GM20431 (cell line): ENCODE results near the gene STRADA.
"Not testable (repeated sequence)": the region's sequence is repeated elsewhere in the genome, so short reads cannot be mapped to it uniquely, and the experiment has no call there.

Source experiments
- in situ Hi-C: fragments of 300-500 bp; cut with MseI, MboI; formaldehyde crosslinking; loops from one replicate; pipeline ENCODE4 v1.15.0; 2020; ENCODE audit warnings: low sequenced_read_pairs; ENCODE audit not compliant: unreplicated experiment

Gene STRADA

DNA sequence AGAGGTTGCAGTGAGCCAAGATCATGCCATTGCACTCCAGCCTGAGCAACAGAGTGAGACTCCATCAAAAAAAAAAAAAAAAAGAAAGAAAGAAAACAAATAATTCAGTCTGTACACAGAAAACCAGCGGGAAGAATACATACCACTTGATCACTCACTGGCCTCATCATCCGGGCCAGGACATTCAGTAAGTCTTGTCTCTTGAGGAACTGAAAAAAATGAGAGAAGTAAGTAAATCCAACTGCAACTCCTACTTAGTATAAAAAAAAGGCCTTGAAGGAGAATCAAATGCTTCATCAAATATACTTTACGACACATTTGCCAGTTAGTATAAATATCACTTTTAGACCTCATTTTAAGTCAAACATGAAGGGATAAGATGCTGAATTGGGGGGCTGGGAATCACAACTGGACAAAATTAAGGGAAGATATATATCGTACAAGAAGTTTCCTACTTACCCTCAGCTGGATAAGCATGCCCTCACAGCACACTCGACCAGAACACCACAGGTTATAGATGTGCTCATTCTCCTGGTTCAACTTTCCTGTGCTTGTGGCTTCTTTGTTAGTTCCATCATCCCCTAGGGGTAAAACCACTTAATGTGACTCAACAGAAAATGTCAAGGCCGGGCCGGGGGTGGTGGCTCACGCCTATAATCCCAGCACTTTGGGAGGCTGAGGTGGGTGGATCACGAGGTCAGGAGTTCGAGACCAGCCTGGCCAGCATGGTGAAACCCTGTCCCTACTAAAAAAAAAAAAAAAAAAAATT lies 19.4 kb upstream of the STRADA start:
- in situ Hi-C loops = no loop called here

DNA sequence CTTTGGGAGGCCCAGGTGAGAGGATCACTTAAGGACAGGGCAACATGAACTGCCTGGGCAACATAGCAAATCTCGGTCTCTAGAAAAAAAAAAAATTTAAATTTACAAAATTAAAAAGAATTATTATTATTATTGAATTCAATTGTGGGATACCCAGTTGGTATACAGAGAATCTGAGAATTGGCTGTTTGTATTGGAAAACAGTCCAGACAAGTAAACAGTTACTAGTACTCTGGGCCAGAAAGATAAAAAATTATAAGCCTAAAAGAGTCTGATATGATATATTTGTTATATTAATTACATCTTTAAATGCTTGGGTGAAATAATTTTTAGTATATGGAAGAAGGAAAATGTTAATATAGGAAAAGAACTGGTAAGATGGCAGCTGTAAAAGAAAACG lies 16.8 kb upstream of the STRADA start:
- in situ Hi-C loops = no loop called here

DNA sequence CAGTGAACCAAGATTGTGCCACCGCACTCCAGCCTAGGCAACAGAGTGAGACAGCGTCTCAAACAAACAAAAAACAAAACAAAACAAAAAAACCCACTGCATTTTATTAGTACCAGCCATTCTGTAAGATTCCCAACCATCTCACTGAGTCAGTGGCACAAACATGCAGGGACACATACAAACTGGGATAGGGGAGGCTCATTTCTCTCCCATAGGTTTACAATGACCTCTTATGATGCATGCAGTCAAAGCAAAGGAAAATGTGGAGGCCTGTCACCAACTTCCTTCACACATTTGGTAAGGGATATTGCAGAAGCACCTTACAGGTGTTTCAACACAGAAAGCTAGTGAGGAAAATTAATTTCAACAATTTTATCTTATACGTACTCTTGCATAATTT lies 12.4 kb upstream of the STRADA start:
- in situ Hi-C loops = no loop called here

DNA sequence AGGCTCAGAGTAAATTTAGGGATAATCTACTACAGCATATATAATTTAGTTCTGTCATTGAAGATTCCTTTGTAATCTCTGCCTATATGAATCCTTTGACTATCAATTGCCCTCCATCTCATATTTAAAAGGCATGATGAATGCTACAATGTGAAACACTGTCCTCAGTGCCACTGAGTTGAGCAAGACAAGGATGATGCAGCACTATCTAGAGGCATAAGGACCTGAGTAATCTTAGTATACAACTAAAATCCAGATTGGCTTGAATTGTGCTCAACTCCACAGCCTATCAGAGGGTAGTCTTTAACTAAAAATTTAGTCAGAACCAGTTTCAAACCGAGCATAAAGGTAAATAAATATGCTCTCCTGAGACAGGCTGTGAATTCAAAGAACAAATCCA lies 11.6 kb upstream of the STRADA start:
- in situ Hi-C loops = no loop called here

DNA sequence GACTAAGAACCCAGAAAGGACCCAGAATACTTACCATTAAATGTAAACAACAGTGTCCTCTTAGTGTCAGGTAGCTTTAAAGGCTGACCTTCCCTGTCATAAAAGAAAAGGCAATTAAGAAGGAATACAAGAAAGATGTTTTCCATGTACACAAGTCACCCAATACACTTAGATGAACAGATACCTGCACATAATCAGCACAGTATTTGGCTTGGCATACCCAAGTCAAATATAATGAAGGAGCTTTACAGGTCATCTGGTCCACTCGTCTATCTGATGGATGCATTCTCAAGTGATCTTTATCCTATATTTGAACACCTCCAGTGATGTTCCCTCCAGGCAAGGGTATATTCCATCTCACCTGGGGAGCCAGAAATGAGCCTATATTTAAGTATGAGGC lies 11.1 kb upstream of the STRADA start:
- in situ Hi-C loops = no loop called here

DNA sequence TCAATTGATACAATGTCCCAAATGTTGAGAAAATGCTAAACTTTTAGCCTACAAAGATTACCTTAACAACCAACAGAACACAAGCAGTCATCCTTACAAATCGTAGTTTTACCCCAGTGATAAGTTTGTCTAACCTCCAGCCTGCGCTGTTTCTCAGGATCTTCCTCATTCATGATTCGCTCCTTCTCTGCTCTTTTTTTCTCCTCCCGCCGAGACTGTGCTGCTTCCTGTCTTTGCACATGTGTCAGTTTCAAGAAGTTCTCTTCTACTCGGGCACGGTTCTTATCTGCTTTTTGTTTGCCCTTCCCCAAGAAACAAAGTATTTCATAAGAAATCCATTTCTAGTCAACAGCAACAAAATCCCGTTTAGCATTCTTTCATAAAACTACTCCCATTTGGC lies 10.2 kb upstream of the STRADA start:
- in situ Hi-C loops = no loop called here

DNA sequence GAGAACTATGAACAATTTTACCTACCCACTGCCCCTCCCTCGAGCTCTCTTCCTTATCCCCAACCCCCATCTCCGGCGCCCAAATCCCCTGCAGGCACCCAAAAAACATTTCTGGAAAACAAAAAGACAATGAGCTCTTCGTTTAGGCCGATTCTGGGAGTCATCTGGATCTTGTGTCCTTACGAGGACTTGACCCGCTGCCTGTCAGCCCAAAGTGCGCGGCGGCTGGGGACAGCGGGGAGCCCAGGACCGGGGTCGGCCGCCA lies 524 bp downstream of the STRADA start:
- in situ Hi-C loops = no loop called here

DNA sequence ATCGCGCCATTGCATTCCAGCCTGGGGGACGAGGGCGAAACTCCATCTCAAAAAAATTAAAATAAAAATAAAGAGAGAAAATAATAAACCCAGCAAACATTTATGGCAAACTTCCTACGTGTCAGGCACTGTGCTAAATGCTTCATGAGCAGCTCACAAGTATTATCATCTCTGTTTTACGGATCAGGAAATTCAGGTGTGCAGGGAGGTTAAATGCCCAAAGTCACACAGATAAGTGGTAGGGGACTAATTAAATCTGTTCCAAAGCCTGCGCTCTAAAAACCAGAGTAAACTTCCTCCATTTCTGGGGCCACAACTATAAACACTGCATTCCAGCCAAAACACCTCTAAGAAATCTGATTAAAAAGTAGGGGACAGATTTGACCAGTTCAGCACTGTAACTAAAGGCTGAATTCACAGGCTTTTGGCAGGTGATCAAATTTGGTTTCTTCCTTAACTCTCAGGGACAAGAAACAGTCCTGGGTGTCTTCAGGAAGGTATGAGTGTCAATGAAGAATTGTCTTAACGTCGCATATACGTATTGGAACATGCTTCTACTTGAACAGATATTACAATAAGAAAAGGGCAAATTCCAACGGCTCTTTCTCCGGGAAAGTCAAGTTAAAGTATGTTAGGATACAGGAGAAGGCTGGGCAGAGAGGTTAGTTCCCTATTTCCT lies 996 bp downstream of the STRADA start:
- in situ Hi-C loops = no loop called here

DNA sequence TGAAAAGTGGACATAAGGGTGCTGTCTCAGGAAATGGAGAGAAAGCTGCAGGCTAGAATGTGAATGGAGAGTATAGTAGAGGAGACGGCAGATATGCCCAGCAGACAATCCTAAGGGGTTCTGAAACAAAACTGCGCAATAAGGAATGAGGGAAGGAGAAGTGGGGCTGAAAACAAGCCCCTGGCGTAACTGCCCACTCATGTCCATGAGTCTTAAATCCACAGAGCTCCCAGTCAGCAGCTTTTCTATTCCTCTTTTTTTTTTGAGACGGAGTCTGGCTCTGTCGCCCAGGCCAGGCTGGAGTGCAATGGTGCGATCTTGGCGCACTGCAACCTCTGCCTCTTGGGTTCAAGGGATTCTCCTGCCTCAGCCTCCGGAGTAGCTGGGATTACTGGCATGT lies 5.9 kb downstream of the STRADA start:
- in situ Hi-C loops = no loop called here

DNA sequence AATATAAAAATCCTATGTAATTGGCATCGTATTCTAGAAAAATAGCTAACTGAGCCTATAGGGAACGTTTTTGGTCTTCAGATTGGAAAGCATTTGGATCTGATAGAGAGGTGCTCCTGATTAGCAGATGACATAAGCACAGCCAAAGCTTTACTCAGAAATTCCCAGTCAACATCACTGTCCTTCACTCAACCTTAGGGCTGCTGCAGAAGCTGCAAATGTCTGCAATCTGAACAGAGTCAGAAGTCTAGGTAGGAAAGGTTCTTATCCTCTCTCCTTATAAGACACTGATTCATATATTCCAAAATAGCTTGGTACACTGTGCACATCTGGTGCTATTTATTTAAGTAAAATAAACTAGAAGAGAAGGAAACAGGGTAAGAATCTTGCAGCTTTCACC lies 19.2 kb downstream of the STRADA start:
- in situ Hi-C loops = no loop called here

DNA sequence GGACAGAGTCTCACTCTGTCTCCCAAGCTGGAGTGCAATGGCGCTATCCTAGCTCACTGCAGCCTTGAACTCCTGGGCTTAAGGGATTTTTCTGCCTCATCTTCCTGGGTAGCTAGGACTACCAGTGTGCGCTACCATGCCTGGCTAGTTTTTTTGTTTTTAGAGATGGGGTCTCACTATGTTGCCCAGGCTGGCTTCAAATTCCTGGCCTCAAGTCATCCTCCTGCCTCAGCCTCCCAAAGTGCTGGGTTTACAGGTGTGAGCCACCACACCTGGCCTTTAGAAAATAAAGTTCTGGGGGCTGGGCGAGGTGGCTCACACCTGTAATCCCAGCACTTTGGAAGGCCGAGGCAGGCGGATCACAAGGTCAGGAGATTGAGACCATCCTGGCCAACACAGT lies 21.4 kb downstream of the STRADA start:
- in situ Hi-C loops = not testable (repeated sequence)

DNA sequence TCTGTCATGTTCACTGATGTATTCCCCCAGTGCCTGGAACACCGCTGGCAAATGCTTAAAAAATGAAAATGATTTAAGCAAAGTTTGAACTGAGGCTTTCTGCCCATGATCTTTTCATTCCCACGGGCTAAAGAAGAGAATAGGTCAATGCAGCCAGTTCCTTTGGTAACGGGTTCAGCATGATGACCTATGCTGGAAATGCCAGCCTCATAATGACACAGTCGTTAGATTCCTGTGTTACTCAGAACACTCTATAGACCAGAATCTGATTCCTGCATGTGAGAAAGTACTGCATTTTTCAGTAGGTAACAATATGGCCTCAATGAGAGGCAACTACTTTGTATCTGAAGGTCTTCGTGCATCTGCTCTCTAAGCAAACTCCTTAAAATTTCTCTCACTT lies 22.6 kb downstream of the STRADA start:
- in situ Hi-C loops = no loop called here

DNA sequence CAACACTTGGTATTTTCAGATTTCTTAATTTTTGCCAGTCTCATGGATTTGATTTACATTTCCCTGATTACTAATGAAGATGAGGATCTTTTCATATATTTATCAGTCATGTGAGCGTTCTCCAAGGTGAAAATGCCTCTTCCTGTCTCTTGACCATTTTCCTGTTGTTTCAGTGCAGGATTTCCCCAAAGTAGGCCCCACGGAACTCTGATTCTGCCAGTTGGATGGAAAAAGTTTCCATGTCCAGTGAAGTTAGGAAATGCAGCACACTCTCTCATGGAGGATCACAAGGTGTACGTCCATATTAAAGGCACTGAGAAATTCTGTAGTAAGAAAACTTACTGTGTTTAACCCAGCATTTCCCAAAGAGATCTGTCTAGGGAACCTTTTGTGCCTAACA lies 25.2 kb downstream of the STRADA start:
- in situ Hi-C loops = no loop called here

DNA sequence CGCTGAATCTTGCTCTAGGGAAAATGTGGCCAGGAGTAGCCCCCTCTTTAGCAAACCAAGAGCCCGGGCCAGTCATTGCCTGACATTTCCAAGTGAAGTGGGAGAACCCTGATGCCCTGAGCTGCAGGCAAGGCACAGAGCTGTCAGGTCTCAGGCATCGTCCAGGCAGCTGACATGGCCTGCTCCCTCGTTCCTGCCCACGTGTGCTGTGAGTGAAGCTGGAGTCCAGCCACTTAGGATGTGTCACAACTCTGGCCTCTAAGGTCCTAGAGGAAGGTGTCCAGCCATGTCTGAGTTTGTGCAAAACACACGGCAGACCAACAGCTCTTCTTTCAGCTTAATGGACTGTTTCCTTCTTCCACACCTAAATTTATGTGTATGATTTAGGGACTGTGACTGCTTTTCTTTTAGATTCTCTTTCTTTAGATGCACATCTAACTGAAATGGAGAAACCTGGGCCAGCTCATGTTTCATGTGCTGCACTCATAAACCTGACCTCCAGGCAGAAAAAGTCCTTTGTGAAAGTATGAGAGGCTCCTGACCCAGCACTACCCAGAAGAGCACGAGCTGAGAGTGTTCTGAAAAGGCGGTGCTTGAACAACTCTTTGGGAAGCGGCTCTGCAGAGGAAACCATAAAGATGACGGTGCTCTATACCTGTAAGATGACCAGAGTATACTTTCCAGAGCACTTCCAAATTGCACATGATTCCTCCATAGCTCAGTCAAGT lies 26.9 kb downstream of the STRADA start:
- in situ Hi-C loops = no loop called here

DNA sequence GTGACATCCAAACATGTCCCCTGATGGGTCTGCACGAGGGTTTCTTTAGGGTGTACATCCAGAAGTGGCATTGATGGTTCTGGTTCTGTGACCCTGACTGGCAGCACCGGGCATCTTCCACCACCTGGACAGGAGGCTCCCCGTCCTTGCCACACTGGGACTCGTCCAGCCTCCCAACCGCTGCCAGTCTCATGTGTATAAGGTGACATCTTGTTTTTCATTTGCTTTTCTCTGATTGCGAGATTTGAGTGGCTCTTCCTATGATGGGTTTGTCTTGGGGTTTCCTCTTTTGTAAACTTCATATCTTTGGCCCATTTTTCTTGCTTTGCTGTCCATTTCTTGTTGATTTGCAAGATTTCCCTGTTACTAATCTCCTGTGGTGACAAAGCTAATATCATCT lies 32.5 kb downstream of the STRADA start:
- in situ Hi-C loops = no loop called here

DNA sequence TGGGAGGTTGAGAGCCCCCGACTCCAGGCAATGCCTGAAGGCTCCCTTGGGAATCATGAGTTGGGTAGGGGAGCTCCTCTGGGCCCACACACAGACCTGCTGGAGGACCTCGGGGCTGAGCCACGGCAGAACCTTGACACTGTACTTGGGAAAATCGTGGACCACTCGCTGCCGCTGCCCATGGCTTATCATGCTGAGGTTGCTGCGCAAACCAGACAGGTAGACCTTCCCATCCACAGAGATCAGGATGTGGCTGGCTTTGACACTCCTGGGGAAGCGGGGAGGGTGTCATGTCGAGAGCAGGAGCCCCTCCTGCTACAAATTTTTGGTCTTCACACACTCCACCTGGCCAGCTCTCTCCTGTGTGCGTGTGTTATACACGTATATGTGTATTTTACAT lies 34.4 kb downstream of the STRADA start:
- in situ Hi-C loops = no loop called here

DNA sequence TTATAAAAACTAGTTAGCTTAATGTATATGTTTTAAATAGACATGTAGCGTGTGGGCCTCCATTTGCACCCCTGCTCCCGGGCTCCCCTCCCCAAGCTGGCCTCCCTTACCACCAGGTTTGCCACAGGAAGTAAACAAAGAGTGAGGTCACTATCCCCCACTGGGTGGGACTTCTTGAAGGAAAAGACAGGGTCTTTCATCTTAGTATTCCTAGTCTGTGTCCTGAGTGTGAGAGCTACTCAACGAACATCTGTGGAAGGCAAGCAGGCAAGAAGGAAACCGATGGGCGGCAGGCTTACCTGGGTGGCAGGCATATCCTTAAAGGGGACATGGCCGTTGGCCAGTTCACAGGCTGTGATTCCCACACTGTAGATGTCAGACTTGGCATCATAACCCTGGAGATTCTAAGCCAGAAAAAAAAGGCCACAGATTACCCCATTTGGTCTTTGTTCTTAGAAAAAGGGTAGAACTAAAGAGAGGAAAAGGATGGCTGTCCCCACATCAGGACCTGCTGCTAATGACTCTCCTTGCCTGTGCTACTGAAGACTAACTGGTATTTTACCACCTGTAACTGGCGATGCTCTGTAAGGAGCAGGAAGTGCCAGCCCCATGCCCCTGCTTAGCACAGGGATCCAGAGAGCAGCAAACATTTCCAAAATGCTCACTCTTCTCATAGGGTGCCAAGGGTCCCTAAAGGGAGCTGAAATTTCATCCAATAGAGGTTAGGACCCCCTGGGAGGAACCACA lies 35.1 kb downstream of the STRADA start:
- in situ Hi-C loops = no loop called here

DNA sequence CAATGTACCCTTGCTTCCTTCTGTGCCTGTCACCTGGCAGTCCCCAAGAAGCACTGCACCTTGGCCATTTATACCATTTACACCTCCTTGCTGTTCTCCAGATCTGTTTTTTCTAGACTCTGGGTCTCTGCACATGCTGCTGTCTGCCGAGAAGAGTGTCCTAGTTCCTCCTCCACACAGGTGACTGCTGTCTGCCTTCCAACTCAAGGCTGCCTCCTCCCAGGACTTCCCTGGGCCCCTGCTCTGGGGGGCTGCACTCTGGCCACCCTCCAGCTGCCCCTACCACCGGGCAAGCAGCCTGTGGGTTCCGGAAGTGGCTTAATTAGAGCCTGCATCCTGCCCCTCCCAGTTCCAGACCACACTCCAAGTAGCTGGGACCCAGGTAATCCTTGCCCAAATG lies 35.9 kb downstream of the STRADA start:
- in situ Hi-C loops = no loop called here

DNA sequence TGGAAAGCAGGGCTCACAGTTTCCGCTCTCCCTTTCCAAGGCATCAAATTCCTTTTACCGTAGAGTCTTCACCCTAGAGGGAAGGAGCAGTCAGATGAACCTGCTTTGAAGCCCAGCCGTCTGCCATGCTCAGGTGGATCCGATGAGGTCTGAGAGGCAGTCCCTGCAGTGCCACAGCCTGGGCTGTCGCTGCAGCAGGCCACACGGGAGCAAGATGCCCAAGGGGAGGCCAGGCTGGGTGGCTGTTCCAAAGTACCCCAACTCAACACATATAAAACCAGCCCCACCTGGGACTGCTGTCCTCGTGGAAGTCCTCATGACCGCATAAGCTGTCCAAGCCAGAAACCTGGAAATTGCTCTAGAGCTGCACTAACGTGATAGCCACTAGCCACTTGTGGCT lies 36.8 kb downstream of the STRADA start:
- in situ Hi-C loops = no loop called here

DNA sequence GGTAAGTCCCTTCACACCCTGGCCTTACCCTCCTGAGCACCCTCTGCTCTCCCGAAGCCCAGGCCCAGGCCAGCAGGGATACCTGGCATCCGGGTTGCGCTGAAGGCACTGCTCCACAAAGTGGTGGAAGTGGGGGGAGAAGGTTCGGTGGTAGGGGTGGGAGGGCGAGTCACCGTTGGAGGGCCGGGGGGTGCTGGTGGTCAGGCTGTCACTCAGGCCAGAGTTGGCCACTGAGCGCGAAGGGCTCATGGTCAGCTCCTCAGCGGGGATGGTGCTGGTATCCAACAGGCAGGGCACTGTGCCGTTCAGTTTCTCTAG lies 37.4 kb downstream of the STRADA start:
- in situ Hi-C loops = no loop called here
